ENCODE data around the gene C11orf71.

Gene C11orf71

DNA sequence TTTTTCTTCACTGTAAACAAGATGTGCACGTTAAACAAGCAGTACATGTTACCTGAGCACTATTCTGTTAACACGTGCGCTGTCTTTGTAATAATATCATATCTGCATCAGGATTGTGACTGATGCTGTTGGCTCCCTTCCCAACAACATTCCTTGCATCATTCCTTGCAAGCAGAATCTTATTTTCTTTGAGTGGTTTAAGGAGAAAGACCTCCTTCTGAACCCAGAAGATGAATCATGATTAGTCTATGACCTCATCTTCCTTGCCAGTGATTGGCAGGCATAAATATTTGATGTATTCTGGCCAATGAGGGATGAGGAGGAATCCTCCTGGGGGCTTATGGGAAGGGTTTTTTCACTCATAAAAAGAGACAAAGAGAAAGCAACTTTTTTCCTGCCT lies 46.2 kb downstream of the C11orf71 start:
- Histone ChIP-seq H3K79me2 (ENCODE audit: insufficient read depth, low read length) (no peaks in the 10 kb centered on the region), H3K27me3 (ENCODE audit: low read length) (no peaks in the 10 kb centered on the region), H3K9me3 (ENCODE audit: insufficient read depth, low read length) (no peaks in the 10 kb centered on the region), H3K9me2 (replicated peaks; ENCODE audit: insufficient read depth, low read length) (no peaks in the 10 kb centered on the region), H3K9ac (ENCODE audit: low read length) (no peak overlapping the region), H3K4me3 (ENCODE audit: insufficient read depth, low read length, poor library complexity, severe bottlenecking) (no peak overlapping the region), H4K20me1 (ENCODE audit: low read depth, low read length) (no peaks in the 10 kb centered on the region), H2AFZ (ENCODE audit: low read depth, low read length, severe bottlenecking) (no peak overlapping the region), H3K4me2 (ENCODE audit: low read depth, low read length, poor library complexity, severe bottlenecking) (no peak overlapping the region), H3F3A (ENCODE audit: insufficient read depth) (no peaks in the 10 kb centered on the region), H3K36me3 (ENCODE audit: low read length) (no peaks in the 10 kb centered on the region), H3K27ac (ENCODE audit: low read depth, low read length) (no peak overlapping the region)
- TF ChIP-seq, protein P1, sequence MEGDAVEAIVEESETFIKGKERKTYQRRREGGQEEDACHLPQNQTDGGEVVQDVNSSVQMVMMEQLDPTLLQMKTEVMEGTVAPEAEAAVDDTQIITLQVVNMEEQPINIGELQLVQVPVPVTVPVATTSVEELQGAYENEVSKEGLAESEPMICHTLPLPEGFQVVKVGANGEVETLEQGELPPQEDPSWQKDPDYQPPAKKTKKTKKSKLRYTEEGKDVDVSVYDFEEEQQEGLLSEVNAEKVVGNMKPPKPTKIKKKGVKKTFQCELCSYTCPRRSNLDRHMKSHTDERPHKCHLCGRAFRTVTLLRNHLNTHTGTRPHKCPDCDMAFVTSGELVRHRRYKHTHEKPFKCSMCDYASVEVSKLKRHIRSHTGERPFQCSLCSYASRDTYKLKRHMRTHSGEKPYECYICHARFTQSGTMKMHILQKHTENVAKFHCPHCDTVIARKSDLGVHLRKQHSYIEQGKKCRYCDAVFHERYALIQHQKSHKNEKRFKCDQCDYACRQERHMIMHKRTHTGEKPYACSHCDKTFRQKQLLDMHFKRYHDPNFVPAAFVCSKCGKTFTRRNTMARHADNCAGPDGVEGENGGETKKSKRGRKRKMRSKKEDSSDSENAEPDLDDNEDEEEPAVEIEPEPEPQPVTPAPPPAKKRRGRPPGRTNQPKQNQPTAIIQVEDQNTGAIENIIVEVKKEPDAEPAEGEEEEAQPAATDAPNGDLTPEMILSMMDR (IDR thresholded peaks at IDR 0.05; ENCODE audit: insufficient read depth, low read length, poor library complexity, severe bottlenecking): no peak
- no peak for TF ChIP-seq EZH2phosphoT487 (conservative IDR thresholded peaks at IDR 0.05; ENCODE audit: low read length)

DNA sequence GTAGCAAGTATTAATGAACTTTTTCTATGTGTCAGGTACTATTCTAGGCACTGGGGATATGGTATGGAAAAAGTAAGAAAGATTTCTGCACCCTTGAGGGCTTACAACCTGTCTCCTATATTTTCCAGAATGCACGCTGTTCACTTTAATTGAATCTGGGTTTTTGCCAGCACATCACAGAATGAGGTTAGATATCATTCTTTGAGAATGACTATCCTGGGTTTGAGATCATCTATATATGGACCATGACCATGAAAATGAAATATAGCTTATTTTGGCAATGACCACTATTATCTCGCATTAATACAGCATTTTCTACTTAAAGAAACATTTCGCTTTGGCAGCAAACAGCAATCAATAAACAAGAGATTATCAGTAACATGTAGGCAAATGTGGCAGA lies 46.9 kb downstream of the C11orf71 start:
- Histone ChIP-seq H3K79me2 (ENCODE audit: insufficient read depth, low read length) (no peaks in the 10 kb centered on the region), H3K9ac (ENCODE audit: low read length) (no peak overlapping the region), H3K9me3 (ENCODE audit: insufficient read depth, low read length) (no peaks in the 10 kb centered on the region), H3K4me2 (ENCODE audit: low read depth, low read length, poor library complexity, severe bottlenecking) (no peak overlapping the region), H3F3A (ENCODE audit: insufficient read depth) (no peaks in the 10 kb centered on the region), H3K9me2 (replicated peaks; ENCODE audit: insufficient read depth, low read length) (no peaks in the 10 kb centered on the region), H4K20me1 (ENCODE audit: low read depth, low read length) (no peaks in the 10 kb centered on the region), H3K27ac (ENCODE audit: low read depth, low read length) (no peak overlapping the region), H3K36me3 (ENCODE audit: low read length) (no peaks in the 10 kb centered on the region), H3K27me3 (ENCODE audit: low read length) (no peaks in the 10 kb centered on the region), H3K4me3 (ENCODE audit: insufficient read depth, low read length, poor library complexity, severe bottlenecking) (no peak overlapping the region), H2AFZ (ENCODE audit: low read depth, low read length, severe bottlenecking) (no peak overlapping the region)
- TF ChIP-seq, protein P1 (IDR thresholded peaks at IDR 0.05; ENCODE audit: insufficient read depth, low read length, poor library complexity, severe bottlenecking): no peak
- TF ChIP-seq EZH2phosphoT487 (conservative IDR thresholded peaks at IDR 0.05; ENCODE audit: low read length): no peak

DNA sequence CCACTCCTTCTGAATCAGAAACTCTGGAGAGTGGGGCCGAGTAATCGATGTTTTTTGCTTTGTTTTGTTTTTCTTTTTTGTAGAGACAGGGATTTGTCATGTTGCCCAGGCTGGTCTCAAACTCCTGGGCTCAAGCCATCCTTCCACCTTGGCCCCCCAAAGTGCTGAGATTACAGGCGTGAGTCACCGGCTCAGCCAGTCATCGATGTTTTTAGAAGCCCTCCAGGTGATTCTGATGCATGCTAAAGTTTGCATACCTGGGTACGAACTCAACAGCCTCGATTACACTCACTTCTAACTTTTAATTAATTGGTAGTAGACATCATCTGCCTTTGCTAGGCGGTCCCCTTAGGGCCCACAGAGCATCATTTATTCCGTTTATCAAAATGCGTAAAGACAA lies 50.3 kb downstream of the C11orf71 start:
- H4K20me1 ChIP-seq (ENCODE audit: low read depth, low read length): no peaks in the 10 kb centered on the region
- H3K36me3 ChIP-seq (ENCODE audit: low read length): no peaks in the 10 kb centered on the region
- TF ChIP-seq, protein P1 (IDR thresholded peaks at IDR 0.05; ENCODE audit: insufficient read depth, low read length, poor library complexity, severe bottlenecking): no peak
- no peak for TF ChIP-seq EZH2phosphoT487 (conservative IDR thresholded peaks at IDR 0.05; ENCODE audit: low read length)

More for the DNA sequence above, 50.3 kb downstream of the C11orf71 start:
- Histone ChIP-seq H3K4me3 (ENCODE audit: insufficient read depth, low read length, poor library complexity, severe bottlenecking) (no peak overlapping the region), H3F3A (ENCODE audit: insufficient read depth) (no peaks in the 10 kb centered on the region), H3K79me2 (ENCODE audit: insufficient read depth, low read length) (no peaks in the 10 kb centered on the region), H3K9me2 (replicated peaks; ENCODE audit: insufficient read depth, low read length) (no peaks in the 10 kb centered on the region), H2AFZ (ENCODE audit: low read depth, low read length, severe bottlenecking) (no peak overlapping the region), H3K27ac (ENCODE audit: low read depth, low read length) (no peak overlapping the region), H3K27me3 (ENCODE audit: low read length) (no peaks in the 10 kb centered on the region), H3K9ac (ENCODE audit: low read length) (no peak overlapping the region), H3K4me2 (ENCODE audit: low read depth, low read length, poor library complexity, severe bottlenecking) (no peak overlapping the region), H3K9me3 (ENCODE audit: insufficient read depth, low read length) (no peaks in the 10 kb centered on the region)
